Measurements from ENCODE around the gene ATP5F1B. TPM values are rescaled to one million over a fixed set of nuclear protein-coding genes. Genes with fewer than 3 reads are reported as not detected.
A peak's percentile ranks its signal among the peaks of the same experiment; 100 is the strongest.

Gene ATP5F1B
- total RNA-seq, 1 experiment from 2014 or later, result 1,051 TPM

GRCh38 chr12:56687223-56688128, 41.7 kb upstream of the ATP5F1B start:
- CTCF ChIA-PET, result interaction anchor here (1.9 kb wide), 1 partner anchor 51 kb away, joined by 16 read pairs; no protein-coding TSS in a partner anchor
- H3K79me2 ChIP-seq (ENCODE audit: insufficient read depth, low read length), result peaks cover 61% of the 10 kb centered on the region

GRCh38 chr12:56684745-56685359, 39.1 kb upstream of the ATP5F1B start:
- peaks cover 87% of the 10 kb centered on the region for H3K79me2 ChIP-seq (ENCODE audit: insufficient read depth, low read length)
- peaks cover 22% of the 10 kb centered on the region; the same call in 1 of the 2 replicates for H4K20me1 ChIP-seq (ENCODE audit: insufficient read depth)
- no peak for ATAC-seq
- H3K4me3 ChIP-seq (replicated peaks in 1 of 2; ENCODE audit: low read depth in 1 of 2, low read length in 2 of 2), result no peak overlapping the region
- H3K4me2 ChIP-seq (ENCODE audit: low read length), result no peak overlapping the region
- H3K27ac ChIP-seq (ENCODE audit: low read depth, low read length), result peak overlapping the region; percentile 13; the same call in 1 of the 2 replicates
- H3K9ac ChIP-seq (ENCODE audit: low read length), result no peak overlapping the region
- no peak for DNase-seq (ENCODE audit: low read depth, low spot score)
- peaks cover 20 to 25% of the 10 kb centered on the region in 2 experiments for H3K36me3 ChIP-seq (ENCODE audit: control insufficient read depth in 1 of 2, insufficient read depth in 2 of 2, low read length in 2 of 2)
- ChIA-PET RAD21 (ENCODE audit: low non-redundant PET in 1 of 2, low total read pairs in 2 of 2, uncharacterized antibody in 2 of 2, unreplicated experiment in 2 of 2) (no interaction called here), CTCF (interaction anchor here (1.2 to 2.4 kb wide), 2 partner anchors 9 to 48 kb away, joined by 3 to 7 read pairs; no protein-coding TSS in a partner anchor), POLR2A (interaction anchor here (0.9 kb wide), 1 partner anchor 14 kb away, joined by 3 read pairs; no protein-coding TSS in a partner anchor)
- no peaks in the 10 kb centered on the region for H3K9me2 ChIP-seq (ENCODE audit: insufficient read depth)
- TF ChIP-seq EZH2phosphoT487 (IDR thresholded peaks at IDR 0.05; ENCODE audit: borderline replicate concordance), result no peak
- intact Hi-C loops (cut with micrococcal nuclease), result no loop called here
- H3K27me3 ChIP-seq (ENCODE audit: insufficient read depth, low read length), result no peaks in the 10 kb centered on the region
- H3K4me1 ChIP-seq (ENCODE audit: control insufficient read depth in 1 of 2, insufficient read depth in 2 of 2, low read length in 2 of 2), result peaks cover 3 to 50% of the 10 kb centered on the region in 2 experiments; a peak in 3 of 4 replicates
- BruUV-seq (replicated peaks), result no TSS peak
- H2AFZ ChIP-seq (ENCODE audit: low read depth, low read length, poor library complexity, severe bottlenecking), result no peak overlapping the region
- no peaks in the 10 kb centered on the region for H3K9me3 ChIP-seq (ENCODE audit: control insufficient read depth in 1 of 2, insufficient read depth in 1 of 2, low read depth in 1 of 2, low read length in 2 of 2)

More at GRCh38 chr12:56687223-56688128, 41.7 kb upstream of the ATP5F1B start:
- intact Hi-C loops (cut with micrococcal nuclease), result loop anchor here (2.0 kb wide), 3 partner anchors 37 to 51 kb away; partner anchors contain the start of gene NACA
- Histone ChIP-seq H4K20me1 (ENCODE audit: insufficient read depth) (peaks cover 15% of the 10 kb centered on the region; the same call in 1 of the 2 replicates), H3K4me3 (replicated peaks in 1 of 2; ENCODE audit: low read depth in 1 of 2, low read length in 2 of 2) (peak overlapping the region; percentile 99 to 100), H3K9me2 (ENCODE audit: insufficient read depth) (no peaks in the 10 kb centered on the region), H3K9me3 (ENCODE audit: control insufficient read depth in 1 of 2, insufficient read depth in 1 of 2, low read depth in 1 of 2, low read length in 2 of 2) (no peaks in the 10 kb centered on the region), H3K27me3 (ENCODE audit: insufficient read depth, low read length) (no peaks in the 10 kb centered on the region), H3K36me3 (ENCODE audit: control insufficient read depth in 1 of 2, insufficient read depth in 2 of 2, low read length in 2 of 2) (peaks cover 11 to 16% of the 10 kb centered on the region in 2 experiments), H3K27ac (ENCODE audit: low read depth, low read length) (peak overlapping the region; percentile 97), H3K4me1 (ENCODE audit: control insufficient read depth in 1 of 2, insufficient read depth in 2 of 2, low read length in 2 of 2) (peaks cover 6 to 49% of the 10 kb centered on the region in 2 experiments; a peak in 3 of 4 replicates), H3K4me2 (ENCODE audit: low read length) (peak overlapping the region; percentile 96), H3K9ac (ENCODE audit: low read length) (peak overlapping the region; percentile 100), H2AFZ (ENCODE audit: low read depth, low read length, poor library complexity, severe bottlenecking) (no peak overlapping the region)
- ATAC-seq (peak; percentile 29), DNase-seq (ENCODE audit: low read depth, low spot score) (no peak)
- TF ChIP-seq EGR1 (IDR thresholded peaks at IDR 0.05; ENCODE audit: low read depth), result peak; percentile 49; the same call in 1 of the 2 replicates
- TF ChIP-seq CEBPB (IDR thresholded peaks at IDR 0.05; ENCODE audit: low read depth), result no peak
- TF ChIP-seq ZFX (IDR thresholded peaks at IDR 0.05), result peak; percentile 76; the same call in 1 of the 2 replicates
- BruUV-seq (replicated peaks), result no TSS peak
- ChIA-PET POLR2A (interaction anchor here (0.6 to 2.1 kb wide), 22 partner anchors 9 to 478 kb away, joined by 3 to 31 read pairs (median 4); partner anchors contain the start of genes LRP1, NACA, RBMS2 and STAT6), RAD21 (ENCODE audit: low non-redundant PET in 1 of 2, low total read pairs in 2 of 2, uncharacterized antibody in 2 of 2, unreplicated experiment in 2 of 2) (interaction anchor here in 1 of 2 experiments (0.5 kb wide), 1 partner anchor 14 kb away, joined by 6 read pairs; no protein-coding TSS in a partner anchor)

All from HCT116 (cell line).